SK-N-SH (cell line): ENCODE results near the gene PRPF6. TPM values are rescaled to one million over a fixed set of nuclear protein-coding genes. Genes with fewer than 3 reads are reported as not detected.

Source experiments
- CTCF ChIA-PET: fragments of 300-600, 350-600 bp; formaldehyde crosslinking; extraction: SDS; loops from one replicate; lab custom pipeline; 2021; lab: Yijun Ruan, JAX
- POLR2A ChIA-PET: fragments of 350-600 bp; sonication (Branson Sonifier 250); formaldehyde crosslinking; extraction: SDS; loops from one replicate; lab custom pipeline; 2020; ENCODE audit warnings: antibody characterized with exemption, inconsistent platforms; lab: Yijun Ruan, JAX
- DNase-seq: peaks from one replicate; pipeline ENCODE4 v3.0.0; 2012
- H2AFZ ChIP-seq: fragments of 200-600 bp; sonication (generic); 2 replicates; pipeline ENCODE4 v1.8.1; 2016; ENCODE audit warnings: antibody characterized with exemption, mild to moderate bottlenecking, low read depth
- H3F3A ChIP-seq: fragments of 200-600 bp; sonication (generic); replicated peaks from 2 replicates; pipeline ENCODE3; 2016; ENCODE audit warnings: antibody characterized with exemption, mild to moderate bottlenecking; ENCODE audit not compliant: insufficient read depth
- H3K27ac ChIP-seq, 2 experiments: fragments of 200-500 bp in 1 of 2; fragments of 200-600 bp in 1 of 2; sonication (Bioruptor generic) in 1 of 2; sonication (generic), shearing (Covaris generic) in 1 of 2; 2 replicates each; pipeline versions ENCODE4 v1.5.1 to v1.6.1; 2014 to 2016; ENCODE audit warnings: low read depth in 2 of 2, inconsistent platforms in 1 of 2, low read length in 1 of 2, mild to moderate bottlenecking in 1 of 2, mixed read lengths in 1 of 2
- H3K27me3 ChIP-seq: fragments of 200-600 bp; sonication (generic), shearing (Covaris generic); 2 replicates; pipeline ENCODE4 v1.6.1; 2016; ENCODE audit warnings: mixed run types; ENCODE audit not compliant: insufficient read depth
- H3K36me3 ChIP-seq, 2 experiments: fragments of 200-500 bp in 1 of 2; fragments of 200-600 bp in 1 of 2; sonication (Bioruptor generic) in 1 of 2; sonication (generic) in 1 of 2; replicated peaks in 1 of 2; 2 replicates each; pipeline versions ENCODE3 to v1.5.1; 2014 to 2016; ENCODE audit warnings: low read length in 1 of 2, mild to moderate bottlenecking in 1 of 2; ENCODE audit not compliant: insufficient read depth in 2 of 2, control insufficient read depth in 1 of 2
- H3K4me1 ChIP-seq, 2 experiments: fragments of 200-500 bp in 1 of 2; fragments of 200-600 bp in 1 of 2; sonication (Bioruptor generic) in 1 of 2; sonication (generic), shearing (Covaris generic) in 1 of 2; 2 replicates each; pipeline versions ENCODE4 v1.5.1 to v1.6.1; 2014 to 2016; ENCODE audit warnings: low read depth in 1 of 2, low read length in 1 of 2, mixed run types in 1 of 2; ENCODE audit not compliant: insufficient read depth in 2 of 2, control insufficient read depth in 1 of 2
- H3K4me2 ChIP-seq: fragments of 200-600 bp; sonication (generic), shearing (Covaris generic); 2 replicates; pipeline ENCODE4 v1.6.1; 2017; ENCODE audit warnings: mixed run types
- H3K4me3 ChIP-seq, 2 experiments: fragments of 200-500 bp in 1 of 2; fragments of 200-600 bp in 1 of 2; sonication (Bioruptor generic) in 1 of 2; sonication (generic), shearing (Covaris generic) in 1 of 2; 2 replicates each; pipeline versions ENCODE4 v1.5.1 to v1.8.1; 2014 to 2016; ENCODE audit warnings: low read depth in 2 of 2, inconsistent platforms in 1 of 2, low read length in 1 of 2, mild to moderate bottlenecking in 1 of 2, mixed read lengths in 1 of 2, moderate library complexity in 1 of 2
- H3K79me2 ChIP-seq: fragments of 200-600 bp; sonication (generic); 2 replicates; pipeline ENCODE4 v1.8.1; 2017; ENCODE audit warnings: mild to moderate bottlenecking; ENCODE audit not compliant: insufficient read depth
- H3K9ac ChIP-seq: fragments of 200-600 bp; sonication (generic); 2 replicates; pipeline ENCODE4 v1.6.1; 2017; ENCODE audit warnings: mixed run types
- H3K9me2 ChIP-seq: fragments of 200-600 bp; sonication (generic); 2 replicates; pipeline ENCODE4 v1.6.1; 2017; ENCODE audit warnings: mixed run types
- H3K9me3 ChIP-seq: fragments of 200-600 bp; sonication (generic); 2 replicates; pipeline ENCODE4 v1.6.1; 2017; ENCODE audit warnings: mixed run types, mild to moderate bottlenecking, moderate library complexity
- H4K20me1 ChIP-seq: fragments of 200-600 bp; sonication (generic); 2 replicates; pipeline ENCODE4 v1.6.1; 2017; ENCODE audit warnings: mild to moderate bottlenecking, mixed run types; ENCODE audit not compliant: insufficient read depth
- ELF1 ChIP-seq: IDR thresholded peaks from 2 replicates; pipeline ENCODE4 v1.4.0; 2012
- EP300 ChIP-seq, 2 experiments: IDR thresholded peaks; 2 replicates each; pipeline versions ENCODE4 v1.4.0 to v1.6.1; 2012; ENCODE audit warnings: borderline replicate concordance in 1 of 2, low read depth in 1 of 2, low read length in 1 of 2
- FOSL2 ChIP-seq: IDR thresholded peaks from 2 replicates; pipeline ENCODE4 v1.4.0; 2012; ENCODE audit warnings: low read depth, mild to moderate bottlenecking, moderate library complexity, borderline replicate concordance
- FOXJ3 ChIP-seq: sonication (generic); formaldehyde crosslinking; IDR thresholded peaks from 2 replicates; pipeline ENCODE4 v1.5.1; 2020; ENCODE audit warnings: mild to moderate bottlenecking, missing genetic modification reagents
- GABPA ChIP-seq: IDR thresholded peaks from 2 replicates; pipeline ENCODE4 v1.4.0; 2012; ENCODE audit warnings: low read depth, mild to moderate bottlenecking
- GATA2 ChIP-seq: sonication (generic); formaldehyde crosslinking; IDR thresholded peaks from 2 replicates; pipeline ENCODE4 v1.5.0; 2020; ENCODE audit warnings: mild to moderate bottlenecking, missing genetic modification reagents
- IRF3 ChIP-seq: fragments of 150-350 bp; IDR thresholded peaks from 2 replicates; pipeline ENCODE4 v1.6.1; 2016; ENCODE audit warnings: mild to moderate bottlenecking, low read depth, low read length
- MAX ChIP-seq: IDR thresholded peaks from 2 replicates; pipeline ENCODE4 v1.4.0; 2012; ENCODE audit warnings: low read depth
- MEF2A ChIP-seq: IDR thresholded peaks from 2 replicates; pipeline ENCODE4 v1.4.0; 2012; ENCODE audit warnings: low read depth, borderline replicate concordance
- NRF1 ChIP-seq: IDR thresholded peaks from 2 replicates; pipeline ENCODE4 v1.6.1; 2012; ENCODE audit warnings: low read depth, mild to moderate bottlenecking, low read length
- PBX3 ChIP-seq: IDR thresholded peaks from 2 replicates; pipeline ENCODE4; 2012
- POLR2AphosphoS5 ChIP-seq: IDR thresholded peaks from 2 replicates; pipeline ENCODE4 v1.6.1; 2012; ENCODE audit warnings: low read depth, low read length
- RCOR1 ChIP-seq: fragments of 150-350 bp; IDR thresholded peaks from 2 replicates; pipeline ENCODE4 v1.6.1; 2017; ENCODE audit warnings: antibody characterized with exemption, low read length
- RFX5 ChIP-seq: IDR thresholded peaks from 2 replicates; pipeline ENCODE4 v1.6.1; 2012; ENCODE audit warnings: mild to moderate bottlenecking, improper control_type of control experiment, low read length
- RXRA ChIP-seq: IDR thresholded peaks from 2 replicates; pipeline ENCODE4 v1.4.0; 2012; ENCODE audit warnings: low read depth, mild to moderate bottlenecking, borderline replicate concordance
- SIN3A ChIP-seq: IDR thresholded peaks from 2 replicates; pipeline ENCODE4 v1.6.1; 2012; ENCODE audit warnings: low read depth, mild to moderate bottlenecking, low read length, moderate library complexity, borderline replicate concordance
- SMC3 ChIP-seq: IDR thresholded peaks from 2 replicates; pipeline ENCODE4 v1.6.1; 2012; ENCODE audit warnings: low read depth, low read length, improper control_type of control experiment
- TAF1 ChIP-seq: IDR thresholded peaks from 2 replicates; pipeline ENCODE4 v1.6.1; 2012; ENCODE audit warnings: low read depth, mild to moderate bottlenecking, low read length, moderate library complexity, borderline replicate concordance
- TCF12 ChIP-seq: IDR thresholded peaks from 2 replicates; pipeline ENCODE4 v1.4.0; 2012
- TEAD4 ChIP-seq: IDR thresholded peaks from 2 replicates; pipeline ENCODE4 v1.4.0; 2012; ENCODE audit warnings: mild to moderate bottlenecking, borderline replicate concordance; ENCODE audit not compliant: insufficient read depth
- USF1 ChIP-seq: IDR thresholded peaks from 2 replicates; pipeline ENCODE4 v1.4.0; 2012; ENCODE audit warnings: low read depth, borderline replicate concordance
- USF2 ChIP-seq: fragments of 150-350 bp; IDR thresholded peaks from 2 replicates; pipeline ENCODE4 v1.6.1; 2017; ENCODE audit warnings: antibody characterized with exemption, low read length, low read depth, borderline replicate concordance
- YY1 ChIP-seq: IDR thresholded peaks from 2 replicates; pipeline ENCODE4 v1.4.0; 2012; ENCODE audit warnings: low read depth, mild to moderate bottlenecking
- WGBS: methylation state at CpG from one replicate; pipeline ENCODE4 v1.1.6; 2017; ENCODE audit warnings: low lambda C conversion rate; 5-methylcytosine and 5-hydroxymethylcytosine counted together
- polyA plus RNA-seq, 3 experiments: library from polyadenylated mRNA; depleted of rRNA; stranded (reverse); fragments of >200 nt; gene quantifications; 2 replicates each; pipeline ENCODE4 v1.2.3, GENCODE V29; 2012

PRPF6 gene
- polyA plus RNA-seq, 1 of the 3 experiments (the other 2 are of a cell fraction) = 59.1 TPM

GRCh38 chr20:63931735-63932134 lies 49.2 kb upstream of the PRPF6 start:
- 96% methylated on average over 18 of the region's 19 CpGs for WGBS
- ChIA-PET POLR2A (no interaction called here), CTCF (no interaction called here)
- Histone ChIP-seq H3K4me1 (no peaks in the 10 kb centered on the region), H3F3A (no peaks in the 10 kb centered on the region), H3K79me2 (peaks cover 16% of the 10 kb centered on the region; the same call in 1 of the 2 replicates), H2AFZ (no peak overlapping the region), H3K27ac (no peak overlapping the region), H3K4me3 (no peak overlapping the region), H3K9me2 (no peaks in the 10 kb centered on the region), H3K36me3 (peaks cover 15 to 62% of the 10 kb centered on the region in 2 experiments), H4K20me1 (peaks cover 26% of the 10 kb centered on the region; the same call in 1 of the 2 replicates), H3K27me3 (no peaks in the 10 kb centered on the region), H3K9ac (no peak overlapping the region), H3K9me3 (no peaks in the 10 kb centered on the region), H3K4me2 (no peak overlapping the region)
- no peak for DNase-seq
- no peak for TF ChIP-seq MAX
- TF ChIP-seq MEF2A = no peak
- TF ChIP-seq GATA2 (CRISPR knock-in tag) = no peak
- no peak for TF ChIP-seq SIN3A
- no peak for TF ChIP-seq TCF12
- no peak for TF ChIP-seq USF1
- no peak for TF ChIP-seq SMC3
- no peak for TF ChIP-seq POLR2AphosphoS5
- no peak for TF ChIP-seq TEAD4
- TF ChIP-seq USF2 = no peak
- TF ChIP-seq RCOR1 = no peak
- no peak for TF ChIP-seq RFX5

- peaks cover 9% of the 10 kb centered on the region; the same call in 1 of the 2 replicates for H3K79me2 ChIP-seq
- WGBS = 94% methylated on average over 8 of the region's 17 CpGs
- TF ChIP-seq RXRA = no peak
- TF ChIP-seq PBX3 = no peak
- TF ChIP-seq GABPA = no peak
- no peak for TF ChIP-seq POLR2AphosphoS5
- no peak for TF ChIP-seq SMC3
- TF ChIP-seq RCOR1 = no peak
- TF ChIP-seq TAF1 = no peak
- TF ChIP-seq FOXJ3 (CRISPR knock-in tag) = no peak
- no peak for TF ChIP-seq ELF1
- no peak for TF ChIP-seq NRF1
- TF ChIP-seq TCF12 = no peak
- no peak for TF ChIP-seq EP300 (IDR thresholded peaks at IDR 0.05; ENCODE audit: borderline replicate concordance in 1 of 2, low read depth in 1 of 2, low read length in 1 of 2)
- TF ChIP-seq TEAD4 = no peak
- TF ChIP-seq SIN3A = no peak
- no peak for TF ChIP-seq MAX
- TF ChIP-seq YY1 = no peak
- TF ChIP-seq IRF3 = no peak
- no peak for TF ChIP-seq FOSL2
Observed at GRCh38 chr20:63932606-63933160, 48.2 kb upstream of the PRPF6 start.

More at GRCh38 chr20:63932606-63933160, 48.2 kb upstream of the PRPF6 start:
- Histone ChIP-seq H3K4me3 (no peak overlapping the region), H4K20me1 (peaks cover 18% of the 10 kb centered on the region; the same call in 1 of the 2 replicates), H3K9ac (no peak overlapping the region), H3K9me3 (no peaks in the 10 kb centered on the region), H3K36me3 (peaks cover 13 to 60% of the 10 kb centered on the region in 2 experiments), H3K4me2 (no peak overlapping the region), H3K9me2 (no peaks in the 10 kb centered on the region), H2AFZ (no peak overlapping the region), H3K4me1 (no peaks in the 10 kb centered on the region), H3K27me3 (no peaks in the 10 kb centered on the region), H3K27ac (no peak overlapping the region), H3F3A (no peaks in the 10 kb centered on the region)
- ChIA-PET CTCF (interaction anchor here (1.0 to 1.5 kb wide), 3 partner anchors 11 to 157 kb away, joined by 3 to 6 read pairs (median 3); no protein-coding TSS in a partner anchor), POLR2A (no interaction called here)
- DNase-seq = no peak
